Measurements from ENCODE around the gene DUSP15. TPM values are rescaled to one million over a fixed set of nuclear protein-coding genes. Genes with fewer than 3 reads are reported as not detected.

The DUSP15 gene
- total RNA-seq, 4 donors from 2014 or later, result 0.84 to 3.7 (median 0.96) TPM; not detected in 1

GRCh38 chr20:31894980-31895675, 24.8 kb upstream of the DUSP15 start:
- no peak for TF ChIP-seq CTCF (IDR thresholded peaks at IDR 0.05)
- ATAC-seq (ENCODE audit: low FRiP score) (peak; percentile 80), DNase-seq (ENCODE audit: low spot score) (no peak)

GRCh38 chr20:31890646-31891045, 20.3 kb upstream of the DUSP15 start:
- ATAC-seq (ENCODE audit: low FRiP score) (no peak), DNase-seq (ENCODE audit: low spot score) (no peak)
- no peak for TF ChIP-seq CTCF (IDR thresholded peaks at IDR 0.05)

GRCh38 chr20:31883829-31884228, 13.5 kb upstream of the DUSP15 start:
- DNase-seq (ENCODE audit: low spot score), result no peak
- TF ChIP-seq CTCF (IDR thresholded peaks at IDR 0.05), result no peak
- no peak for ATAC-seq (ENCODE audit: low FRiP score)

GRCh38 chr20:31881945-31882344, 11.6 kb upstream of the DUSP15 start:
- ATAC-seq (ENCODE audit: low FRiP score), result no peak
- no peak for DNase-seq (ENCODE audit: low spot score)
- no peak for TF ChIP-seq CTCF (IDR thresholded peaks at IDR 0.05)

- TF ChIP-seq CTCF (IDR thresholded peaks at IDR 0.05), result no peak
- DNase-seq (ENCODE audit: low spot score) (peak; percentile 85), ATAC-seq (ENCODE audit: low FRiP score) (peak; percentile 99)
Measured at GRCh38 chr20:31879143-31879987, 9.0 kb upstream of the DUSP15 start.

- ATAC-seq (ENCODE audit: low FRiP score), result no peak
- no peak for TF ChIP-seq CTCF (IDR thresholded peaks at IDR 0.05)
Measured at GRCh38 chr20:31877684-31878083, 7.4 kb upstream of the DUSP15 start.

More at GRCh38 chr20:31877684-31878083, 7.4 kb upstream of the DUSP15 start:
- no peak for DNase-seq (ENCODE audit: low spot score)
